Caco-2 (cell line): ENCODE measurements around the gene KDM6A. TPM values are rescaled to one million over a fixed set of nuclear protein-coding genes. Genes with fewer than 3 reads are reported as not detected.

Experiments used
- BruUV-seq: library from RNA; stranded (reverse); fragments of 400-500 nt; replicated peaks from 2 replicates; lab custom pipeline; 2021; lab: Mats Ljungman, UMichigan
- CTCF ChIA-PET: fragments of 300-600 bp; sonication (Branson Sonifier 250); formaldehyde crosslinking; loops from one replicate; lab custom pipeline; 2022; ENCODE audit warnings: antibody characterized with exemption; lab: Charles Lee
- POLR2A ChIA-PET: fragments of 300-600 bp; sonication (Branson Sonifier 250); formaldehyde crosslinking; loops from one replicate; lab custom pipeline; 2022; ENCODE audit warnings: antibody characterized with exemption; lab: Charles Lee
- DNase-seq, 2 experiments: peaks; one replicate each; pipeline versions ENCODE4 v3.0.0 to v3.0.0-alpha.2; 2020 to 2022
- H3K27me3 ChIP-seq: replicated peaks from 2 replicates; pipeline ENCODE4 v1.6.0; 2011; ENCODE audit warnings: low read length; ENCODE audit not compliant: control insufficient read depth, insufficient read depth
- H3K36me3 ChIP-seq: 2 replicates; pipeline ENCODE4 v1.5.1; 2011; ENCODE audit warnings: low read length; ENCODE audit not compliant: control insufficient read depth, insufficient read depth
- H3K4me1 ChIP-seq: fragments of 250-450 bp; sonication (Bioruptor Pico); 2 replicates; pipeline ENCODE4 v1.5.1; 2020; ENCODE audit warnings: mild to moderate bottlenecking
- H3K4me3 ChIP-seq: 2 replicates; pipeline ENCODE4 v1.5.1; 2011; ENCODE audit warnings: low read depth, mild to moderate bottlenecking, control low read depth, low read length
- H3K9me3 ChIP-seq: fragments of 250-450 bp; sonication (Bioruptor Pico); 2 replicates; pipeline ENCODE4 v1.5.1; 2020; ENCODE audit warnings: mild to moderate bottlenecking, moderate library complexity
- H3K27ac Mint-ChIP-seq: one replicate; pipeline ENCODE4 v1.8.0; 2022; ENCODE audit warnings: mixed read lengths; ENCODE audit not compliant: unreplicated experiment
- H3K27me3 Mint-ChIP-seq: one replicate; pipeline ENCODE4 v1.8.0; 2022; ENCODE audit warnings: mixed read lengths; ENCODE audit not compliant: insufficient read depth, unreplicated experiment
- H3K36me3 Mint-ChIP-seq: one replicate; pipeline ENCODE4 v1.8.0; 2022; ENCODE audit warnings: mild to moderate bottlenecking, mixed read lengths; ENCODE audit not compliant: insufficient read depth, unreplicated experiment
- H3K4me1 Mint-ChIP-seq: one replicate; pipeline ENCODE4 v1.8.0; 2022; ENCODE audit warnings: low read depth, mixed read lengths; ENCODE audit not compliant: unreplicated experiment
- H3K4me3 Mint-ChIP-seq: one replicate; pipeline ENCODE4 v1.8.0; 2022; ENCODE audit warnings: mild to moderate bottlenecking, moderate library complexity, mixed read lengths; ENCODE audit not compliant: unreplicated experiment
- H3K9me3 Mint-ChIP-seq: one replicate; pipeline ENCODE4 v1.8.0; 2022; ENCODE audit warnings: mixed read lengths; ENCODE audit not compliant: unreplicated experiment
- intact Hi-C: fragments of 100-400 bp; cut with micrococcal nuclease; formaldehyde crosslinking; loops from one replicate; pipeline ENCODE4 v1.10.0; 2022; ENCODE audit not compliant: unreplicated experiment
- total RNA-seq: library from RNA; stranded (reverse); gene quantifications from 2 replicates; pipeline ENCODE4 v1.2.3, GENCODE V29; 2022
- TF ChIP-seq, protein P1 (sequence below), 2 experiments: fragments of 200-600 bp in 1 of 2; IDR thresholded peaks; 1 replicate in 1 of 2; 2 replicates in 1 of 2; pipeline versions ENCODE4 v1.5.1 to v1.8.0; 2011 to 2022; ENCODE audit warnings: antibody characterized with exemption in 1 of 2, control low read depth in 1 of 2, inconsistent platforms in 1 of 2, low read depth in 1 of 2, low read length in 1 of 2, mild to moderate bottlenecking in 1 of 2, moderate library complexity in 1 of 2; ENCODE audit not compliant: insufficient read depth in 1 of 2, severe bottlenecking in 1 of 2, unreplicated experiment in 1 of 2

The KDM6A gene
- total RNA-seq, 1 experiment from 2014 or later = 34.2 TPM

- no peaks in the 10 kb centered on the region for H3K27me3 Mint-ChIP-seq
- H3K4me1 Mint-ChIP-seq = no peaks in the 10 kb centered on the region
- CTCF ChIA-PET = no interaction called here
- DNase-seq = no peak
- Histone ChIP-seq H3K36me3 (no peaks in the 10 kb centered on the region), H3K4me1 (no peaks in the 10 kb centered on the region), H3K9me3 (no peaks in the 10 kb centered on the region), H3K4me3 (no peak overlapping the region), H3K27me3 (no peaks in the 10 kb centered on the region)
- H3K27ac Mint-ChIP-seq = no peak overlapping the region
- H3K4me3 Mint-ChIP-seq = no peak overlapping the region
- TF ChIP-seq, protein P1, sequence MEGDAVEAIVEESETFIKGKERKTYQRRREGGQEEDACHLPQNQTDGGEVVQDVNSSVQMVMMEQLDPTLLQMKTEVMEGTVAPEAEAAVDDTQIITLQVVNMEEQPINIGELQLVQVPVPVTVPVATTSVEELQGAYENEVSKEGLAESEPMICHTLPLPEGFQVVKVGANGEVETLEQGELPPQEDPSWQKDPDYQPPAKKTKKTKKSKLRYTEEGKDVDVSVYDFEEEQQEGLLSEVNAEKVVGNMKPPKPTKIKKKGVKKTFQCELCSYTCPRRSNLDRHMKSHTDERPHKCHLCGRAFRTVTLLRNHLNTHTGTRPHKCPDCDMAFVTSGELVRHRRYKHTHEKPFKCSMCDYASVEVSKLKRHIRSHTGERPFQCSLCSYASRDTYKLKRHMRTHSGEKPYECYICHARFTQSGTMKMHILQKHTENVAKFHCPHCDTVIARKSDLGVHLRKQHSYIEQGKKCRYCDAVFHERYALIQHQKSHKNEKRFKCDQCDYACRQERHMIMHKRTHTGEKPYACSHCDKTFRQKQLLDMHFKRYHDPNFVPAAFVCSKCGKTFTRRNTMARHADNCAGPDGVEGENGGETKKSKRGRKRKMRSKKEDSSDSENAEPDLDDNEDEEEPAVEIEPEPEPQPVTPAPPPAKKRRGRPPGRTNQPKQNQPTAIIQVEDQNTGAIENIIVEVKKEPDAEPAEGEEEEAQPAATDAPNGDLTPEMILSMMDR (IDR thresholded peaks at IDR 0.05; ENCODE audit: insufficient read depth in 1 of 2, low read depth in 1 of 2, low read length in 1 of 2, severe bottlenecking in 1 of 2, unreplicated experiment in 1 of 2) = no peak
- no peaks in the 10 kb centered on the region for H3K9me3 Mint-ChIP-seq
- POLR2A ChIA-PET = no interaction called here
- BruUV-seq = no TSS peak
- intact Hi-C loops = no loop called here
- no peaks in the 10 kb centered on the region for H3K36me3 Mint-ChIP-seq
Observed at GRCh38 chrX:45137531-45137930, 264.5 kb downstream of the KDM6A start.

DNA sequence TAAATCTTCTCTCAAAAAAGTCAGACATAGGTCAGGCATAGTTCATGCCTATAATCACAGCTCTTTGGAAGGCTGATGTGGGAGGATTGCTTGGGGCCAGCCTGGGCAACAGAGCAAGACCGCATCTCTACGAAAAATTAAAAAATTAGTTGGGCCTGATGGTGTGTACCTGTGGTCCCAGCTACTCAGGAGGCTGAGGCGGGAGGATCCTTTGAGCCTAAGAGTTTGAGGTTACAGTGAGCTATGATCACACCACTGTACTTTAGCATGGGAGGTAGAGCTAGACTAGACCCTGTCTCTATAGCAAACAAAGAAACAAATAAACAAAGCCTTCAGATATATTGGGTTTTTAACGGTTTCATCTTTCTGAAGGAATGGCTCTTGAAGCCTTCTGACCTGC lies 265.5 kb downstream of the KDM6A start:
- CTCF ChIA-PET = no interaction called here
- H3K36me3 ChIP-seq = no peaks in the 10 kb centered on the region
- H3K9me3 ChIP-seq = no peaks in the 10 kb centered on the region
- POLR2A ChIA-PET = no interaction called here
- no peaks in the 10 kb centered on the region for H3K9me3 Mint-ChIP-seq
- no peaks in the 10 kb centered on the region for H3K27me3 ChIP-seq
- no peak overlapping the region for H3K4me3 Mint-ChIP-seq
- no peaks in the 10 kb centered on the region for H3K4me1 Mint-ChIP-seq
- DNase-seq = no peak
- intact Hi-C loops = no loop called here
- no peak overlapping the region for H3K27ac Mint-ChIP-seq
- no TSS peak for BruUV-seq
- H3K4me3 ChIP-seq = no peak overlapping the region
- H3K4me1 ChIP-seq = no peaks in the 10 kb centered on the region
- TF ChIP-seq, protein P1 (IDR thresholded peaks at IDR 0.05; ENCODE audit: insufficient read depth in 1 of 2, low read depth in 1 of 2, low read length in 1 of 2, severe bottlenecking in 1 of 2, unreplicated experiment in 1 of 2) = no peak
- H3K36me3 Mint-ChIP-seq = no peaks in the 10 kb centered on the region
- H3K27me3 Mint-ChIP-seq = no peaks in the 10 kb centered on the region

GRCh38 chrX:45140812-45141211 lies 267.8 kb downstream of the KDM6A start:
- Histone ChIP-seq H3K4me3 (no peak overlapping the region), H3K4me1 (no peaks in the 10 kb centered on the region), H3K9me3 (no peaks in the 10 kb centered on the region), H3K36me3 (no peaks in the 10 kb centered on the region), H3K27me3 (no peaks in the 10 kb centered on the region)
- CTCF ChIA-PET = no interaction called here
- DNase-seq = no peak
- Mint-ChIP-seq H3K4me3 (no peak overlapping the region), H3K36me3 (no peaks in the 10 kb centered on the region), H3K4me1 (no peaks in the 10 kb centered on the region), H3K9me3 (no peaks in the 10 kb centered on the region), H3K27ac (no peak overlapping the region), H3K27me3 (no peaks in the 10 kb centered on the region)
- TF ChIP-seq, protein P1 (IDR thresholded peaks at IDR 0.05; ENCODE audit: insufficient read depth in 1 of 2, low read depth in 1 of 2, low read length in 1 of 2, severe bottlenecking in 1 of 2, unreplicated experiment in 1 of 2) = no peak
- intact Hi-C loops = no loop called here
- BruUV-seq = no TSS peak
- POLR2A ChIA-PET = no interaction called here
